Measurements from ENCODE around the gene DARS1.
A peak's percentile ranks its signal among the peaks of the same experiment; 100 is the strongest.

The DARS1 gene

GRCh38 chr2:136014411-136014810 is 29.0 kb upstream of the DARS1 start:
- FAIRE-seq = no peak

- FAIRE-seq = no peak
These were observed 28.5 kb upstream of the DARS1 start for GRCh38 chr2:136013955-136014354.

- no peak for FAIRE-seq
These were observed 27.8 kb upstream of the DARS1 start for GRCh38 chr2:136013136-136013685.

- FAIRE-seq = no peak
These were observed 26.9 kb upstream of the DARS1 start for GRCh38 chr2:136012315-136012714.

GRCh38 chr2:136010126-136010525 is 24.7 kb upstream of the DARS1 start:
- FAIRE-seq = no peak

GRCh38 chr2:136008205-136008865 is 22.9 kb upstream of the DARS1 start:
- no peak for FAIRE-seq

GRCh38 chr2:136006658-136007057 is 21.2 kb upstream of the DARS1 start:
- no peak for FAIRE-seq

GRCh38 chr2:136005462-136006196 is 20.2 kb upstream of the DARS1 start:
- peak; percentile 45 for FAIRE-seq

GRCh38 chr2:136004965-136005364 is 19.5 kb upstream of the DARS1 start:
- no peak for FAIRE-seq

GRCh38 chr2:136001131-136001530 is 15.7 kb upstream of the DARS1 start:
- FAIRE-seq = no peak

- no peak for FAIRE-seq
These were observed 15.1 kb upstream of the DARS1 start for GRCh38 chr2:136000502-136000901.

- FAIRE-seq = no peak
These were observed 14.5 kb upstream of the DARS1 start for GRCh38 chr2:135999899-136000298.

GRCh38 chr2:135998879-135999278 is 13.5 kb upstream of the DARS1 start:
- no peak for FAIRE-seq

- FAIRE-seq = no peak
These were observed 12.0 kb upstream of the DARS1 start for GRCh38 chr2:135997380-135997779.

GRCh38 chr2:135996304-135996703 is 10.9 kb upstream of the DARS1 start:
- FAIRE-seq = no peak

- no peak for FAIRE-seq
These were observed 8.9 kb upstream of the DARS1 start for GRCh38 chr2:135994281-135994680.

GRCh38 chr2:135993421-135993820 is 8.0 kb upstream of the DARS1 start:
- no peak for FAIRE-seq

GRCh38 chr2:135991861-135992260 is 6.4 kb upstream of the DARS1 start:
- no peak for FAIRE-seq

GRCh38 chr2:135987441-135987840 is 2.0 kb upstream of the DARS1 start:
- FAIRE-seq = no peak

GRCh38 chr2:135986507-135986906 is 1.1 kb upstream of the DARS1 start:
- no peak for FAIRE-seq

- FAIRE-seq = no peak
These were observed 484 bp upstream of the DARS1 start for GRCh38 chr2:135985826-135986393.

- peak; percentile 92 for FAIRE-seq
These were observed 1.0 kb downstream of the DARS1 start for GRCh38 chr2:135984199-135985017.

GRCh38 chr2:135980434-135981079 is 4.9 kb downstream of the DARS1 start:
- FAIRE-seq = no peak
